ENCODE measurements around the gene GALM. TPM values are rescaled to one million over a fixed set of nuclear protein-coding genes. Genes with fewer than 3 reads are reported as not detected.
"Not testable (repeated sequence)": the region's sequence is repeated elsewhere in the genome, so short reads cannot be mapped to it uniquely, and the experiment has no call there.

Gene GALM
- total RNA-seq, 1 experiment from 2014 or later = 22.7 TPM

DNA sequence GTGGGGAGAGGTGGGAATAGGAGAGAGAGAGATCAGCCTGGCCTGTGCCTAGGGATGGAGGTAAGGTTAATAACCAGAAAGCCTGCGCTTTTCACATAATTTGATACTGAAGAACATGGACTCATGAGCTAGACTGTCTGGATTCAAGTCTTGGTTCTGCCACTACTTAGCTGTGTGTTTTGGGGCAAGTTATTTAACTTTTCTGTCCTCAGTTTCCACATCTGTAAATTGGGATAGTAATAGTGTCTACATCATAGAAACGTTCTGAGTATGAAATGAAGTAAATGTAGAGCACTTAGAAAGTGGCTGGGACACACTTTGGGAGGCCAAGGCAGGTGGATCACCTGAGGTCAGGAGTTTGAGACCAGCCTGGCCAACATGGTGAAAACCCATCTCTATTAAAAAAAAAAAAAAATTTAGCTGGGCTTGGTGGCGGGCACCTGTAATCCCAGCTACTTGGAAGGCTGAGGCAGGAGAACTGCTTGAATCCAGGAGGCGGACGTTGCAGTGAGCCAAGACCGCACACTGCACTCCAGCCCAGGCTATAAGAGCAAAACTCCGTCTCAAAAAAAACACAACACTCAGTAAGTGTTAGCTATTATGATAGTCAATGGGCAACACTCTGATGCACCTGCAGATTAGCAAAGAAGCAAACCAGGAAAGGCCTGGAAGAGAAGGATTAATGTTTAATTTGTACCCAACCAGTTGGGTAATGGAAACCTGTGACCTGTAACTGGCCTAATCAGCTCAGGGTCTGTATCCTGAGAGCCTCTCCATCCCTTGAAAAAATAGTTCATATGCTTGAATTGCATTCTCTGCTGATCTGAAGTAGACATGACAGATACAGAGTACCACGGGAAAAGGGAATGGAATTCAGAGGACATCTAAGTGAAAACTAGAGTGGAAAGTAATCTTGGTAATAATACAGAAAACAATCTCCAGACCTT lies 6.8 kb downstream of the GALM start:
- ChIA-PET CTCF (no interaction called here), POLR2A (ENCODE audit: unreplicated experiment) (no interaction called here)
- Histone ChIP-seq H3K27me3 (ENCODE audit: low read length) (no peaks in the 10 kb centered on the region), H3K9me3 (ENCODE audit: low read length) (no peaks in the 10 kb centered on the region), H3K36me3 (ENCODE audit: low read depth, low read length) (peaks cover 5% of the 10 kb centered on the region), H3K9ac (ENCODE audit: low read length) (no peak overlapping the region), H2AFZ (ENCODE audit: low read length) (no peak overlapping the region), H3F3A (ENCODE audit: low read length, unreplicated experiment) (no peaks in the 10 kb centered on the region), H3K9me2 (replicated peaks; ENCODE audit: low read length) (no peaks in the 10 kb centered on the region), H3K79me2 (ENCODE audit: low read length) (peaks cover 7% of the 10 kb centered on the region; the same call in 1 of the 2 replicates), H4K20me1 (ENCODE audit: low read length) (no peaks in the 10 kb centered on the region), H3K4me3 (ENCODE audit: low read length) (no peak overlapping the region), H3K4me2 (ENCODE audit: low read length) (no peak overlapping the region), H3K4me1 (ENCODE audit: insufficient read depth, low read length) (no peaks in the 10 kb centered on the region), H3K27ac (ENCODE audit: low read length) (no peak overlapping the region)
- ATAC-seq (no peak), DNase-seq (no peak)
- no TSS peak for BruUV-seq (replicated peaks)
- TF ChIP-seq EZH2phosphoT487 (IDR thresholded peaks at IDR 0.05; ENCODE audit: borderline replicate concordance, low read length) (no peak), EZH2 (IDR thresholded peaks at IDR 0.05; ENCODE audit: low read length, unreplicated experiment) (no peak)
- TF ChIP-seq, protein P1, sequence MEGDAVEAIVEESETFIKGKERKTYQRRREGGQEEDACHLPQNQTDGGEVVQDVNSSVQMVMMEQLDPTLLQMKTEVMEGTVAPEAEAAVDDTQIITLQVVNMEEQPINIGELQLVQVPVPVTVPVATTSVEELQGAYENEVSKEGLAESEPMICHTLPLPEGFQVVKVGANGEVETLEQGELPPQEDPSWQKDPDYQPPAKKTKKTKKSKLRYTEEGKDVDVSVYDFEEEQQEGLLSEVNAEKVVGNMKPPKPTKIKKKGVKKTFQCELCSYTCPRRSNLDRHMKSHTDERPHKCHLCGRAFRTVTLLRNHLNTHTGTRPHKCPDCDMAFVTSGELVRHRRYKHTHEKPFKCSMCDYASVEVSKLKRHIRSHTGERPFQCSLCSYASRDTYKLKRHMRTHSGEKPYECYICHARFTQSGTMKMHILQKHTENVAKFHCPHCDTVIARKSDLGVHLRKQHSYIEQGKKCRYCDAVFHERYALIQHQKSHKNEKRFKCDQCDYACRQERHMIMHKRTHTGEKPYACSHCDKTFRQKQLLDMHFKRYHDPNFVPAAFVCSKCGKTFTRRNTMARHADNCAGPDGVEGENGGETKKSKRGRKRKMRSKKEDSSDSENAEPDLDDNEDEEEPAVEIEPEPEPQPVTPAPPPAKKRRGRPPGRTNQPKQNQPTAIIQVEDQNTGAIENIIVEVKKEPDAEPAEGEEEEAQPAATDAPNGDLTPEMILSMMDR (conservative IDR thresholded peaks at IDR 0.05; ENCODE audit: low read depth, low read length) = no peak
- intact Hi-C loops (cut with micrococcal nuclease) = no loop called here

DNA sequence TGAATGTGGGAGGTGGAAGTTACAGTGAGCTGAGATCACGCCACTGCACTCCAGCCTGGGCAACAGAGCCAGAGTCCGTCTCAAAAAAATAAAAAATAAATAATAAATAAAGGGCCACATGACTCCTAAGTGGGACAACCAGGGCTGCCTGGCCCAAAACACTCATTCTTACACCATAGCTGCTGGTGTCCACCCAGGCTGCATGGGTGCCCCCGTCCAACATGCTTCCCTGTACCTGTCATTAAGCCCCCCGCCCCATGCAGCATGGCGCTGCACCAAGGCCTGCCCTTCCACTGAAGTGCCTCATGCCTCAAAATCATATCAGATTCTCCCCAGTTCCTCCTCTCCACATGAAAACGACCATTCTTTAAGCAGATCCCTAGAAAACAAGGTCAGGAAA lies 10.8 kb downstream of the GALM start:
- H3K4me2 ChIP-seq (ENCODE audit: low read length) = no peak overlapping the region
- no peaks in the 10 kb centered on the region for H3K79me2 ChIP-seq (ENCODE audit: low read length)
- no peak overlapping the region for H3K9ac ChIP-seq (ENCODE audit: low read length)
- ChIA-PET CTCF (no interaction called here), POLR2A (ENCODE audit: unreplicated experiment) (no interaction called here)
- no peaks in the 10 kb centered on the region for H3K27me3 ChIP-seq (ENCODE audit: low read length)
- no peaks in the 10 kb centered on the region for H3K9me3 ChIP-seq (ENCODE audit: low read length)
- peaks cover 15% of the 10 kb centered on the region for H3K36me3 ChIP-seq (ENCODE audit: low read depth, low read length)
- no peaks in the 10 kb centered on the region for H3K9me2 ChIP-seq (replicated peaks; ENCODE audit: low read length)
- intact Hi-C loops (cut with micrococcal nuclease) = no loop called here
- ATAC-seq = no peak
- TF ChIP-seq EZH2phosphoT487 (IDR thresholded peaks at IDR 0.05; ENCODE audit: borderline replicate concordance, low read length) (no peak), EZH2 (IDR thresholded peaks at IDR 0.05; ENCODE audit: low read length, unreplicated experiment) (no peak)
- TF ChIP-seq, protein P1 (conservative IDR thresholded peaks at IDR 0.05; ENCODE audit: low read depth, low read length) = no peak
- H4K20me1 ChIP-seq (ENCODE audit: low read length) = no peaks in the 10 kb centered on the region
- H3K27ac ChIP-seq (ENCODE audit: low read length) = no peak overlapping the region
- no peaks in the 10 kb centered on the region for H3F3A ChIP-seq (ENCODE audit: low read length, unreplicated experiment)
- no peak overlapping the region for H3K4me3 ChIP-seq (ENCODE audit: low read length)
- no peak for DNase-seq
- no TSS peak for BruUV-seq (replicated peaks)
- no peak overlapping the region for H2AFZ ChIP-seq (ENCODE audit: low read length)
- no peaks in the 10 kb centered on the region for H3K4me1 ChIP-seq (ENCODE audit: insufficient read depth, low read length)

DNA sequence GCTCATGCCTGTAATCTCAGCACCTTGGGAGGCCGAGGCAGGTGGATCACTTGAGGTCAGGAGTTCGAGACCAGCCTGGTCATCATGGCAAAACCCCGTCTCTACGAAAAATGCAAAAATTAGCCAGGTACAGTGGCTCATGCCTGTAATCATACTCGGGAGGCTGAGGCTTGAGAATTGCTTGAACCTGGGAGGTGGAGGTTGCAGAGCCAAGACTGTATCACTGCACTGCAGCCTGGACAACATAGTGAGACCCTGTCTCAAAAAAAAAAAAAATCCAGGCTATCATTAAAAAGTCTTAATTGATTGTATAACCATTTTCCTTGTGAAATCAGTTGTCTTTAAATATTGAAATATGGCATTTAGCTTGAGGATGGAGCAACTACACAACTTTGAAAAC lies 15.0 kb downstream of the GALM start:
- BruUV-seq (replicated peaks); DNase-seq; intact Hi-C loops (cut with micrococcal nuclease); H4K20me1 ChIP-seq (ENCODE audit: low read length); CTCF ChIA-PET; H2AFZ ChIP-seq (ENCODE audit: low read length); H3K79me2 ChIP-seq (ENCODE audit: low read length); H3K27ac ChIP-seq (ENCODE audit: low read length); H3K9me2 ChIP-seq (replicated peaks; ENCODE audit: low read length); H3F3A ChIP-seq (ENCODE audit: low read length, unreplicated experiment); H3K4me3 ChIP-seq (ENCODE audit: low read length); H3K27me3 ChIP-seq (ENCODE audit: low read length); POLR2A ChIA-PET (ENCODE audit: unreplicated experiment); H3K9ac ChIP-seq (ENCODE audit: low read length); ATAC-seq; H3K4me2 ChIP-seq (ENCODE audit: low read length); H3K9me3 ChIP-seq (ENCODE audit: low read length): not testable (repeated sequence)
- H3K36me3 ChIP-seq (ENCODE audit: low read depth, low read length) = peaks cover 22% of the 10 kb centered on the region
- H3K4me1 ChIP-seq (ENCODE audit: insufficient read depth, low read length) = peaks cover 17% of the 10 kb centered on the region

All from PC-3 (cell line).